ENCODE measurements around the gene ITCH. TPM values are rescaled to one million over a fixed set of nuclear protein-coding genes. Genes with fewer than 3 reads are reported as not detected.

The ITCH gene
- total RNA-seq, 1 donor from 2014 or later = 42.7 TPM

GRCh38 chr20:34536798-34537394, 173.8 kb downstream of the ITCH start:
- DNase-seq (ENCODE audit: low read depth) = no peak
- no peak overlapping the region for H3K4me3 ChIP-seq (ENCODE audit: low read depth, low read length)
- TF ChIP-seq CTCF (conservative IDR thresholded peaks at IDR 0.05; ENCODE audit: low read depth, low read length) = peak; percentile 41

GRCh38 chr20:34537651-34538050, 174.6 kb downstream of the ITCH start:
- no peak for DNase-seq (ENCODE audit: low read depth)
- no peak overlapping the region for H3K4me3 ChIP-seq (ENCODE audit: low read depth, low read length)
- TF ChIP-seq CTCF (conservative IDR thresholded peaks at IDR 0.05; ENCODE audit: low read depth, low read length) = no peak

GRCh38 chr20:34538671-34539123, 175.6 kb downstream of the ITCH start:
- no peak overlapping the region for H3K4me3 ChIP-seq (ENCODE audit: low read depth, low read length)
- DNase-seq (ENCODE audit: low read depth) = no peak
- peak; percentile 93 for TF ChIP-seq CTCF (conservative IDR thresholded peaks at IDR 0.05; ENCODE audit: low read depth, low read length)

GRCh38 chr20:34539756-34540155, 176.7 kb downstream of the ITCH start:
- no peak for DNase-seq (ENCODE audit: low read depth)
- TF ChIP-seq CTCF (conservative IDR thresholded peaks at IDR 0.05; ENCODE audit: low read depth, low read length) = no peak
- H3K4me3 ChIP-seq (ENCODE audit: low read depth, low read length) = no peak overlapping the region

- no peak for TF ChIP-seq CTCF (conservative IDR thresholded peaks at IDR 0.05; ENCODE audit: low read depth, low read length)
- DNase-seq (ENCODE audit: low read depth) = no peak
These were observed 177.7 kb downstream of the ITCH start for GRCh38 chr20:34540596-34541263.

GRCh38 chr20:34541264-34541901, 178.3 kb downstream of the ITCH start:
- DNase-seq (ENCODE audit: low read depth) = no peak
- no peak for TF ChIP-seq CTCF (conservative IDR thresholded peaks at IDR 0.05; ENCODE audit: low read depth, low read length)
- no peak overlapping the region for H3K4me3 ChIP-seq (ENCODE audit: low read depth, low read length)

More at GRCh38 chr20:34540596-34541263, 177.7 kb downstream of the ITCH start:
- no peak overlapping the region for H3K4me3 ChIP-seq (ENCODE audit: low read depth, low read length)
